ENCODE measurements around the gene RPLP2. TPM values are rescaled to one million over a fixed set of nuclear protein-coding genes. Genes with fewer than 3 reads are reported as not detected.
A peak's percentile ranks its signal among the peaks of the same experiment; 100 is the strongest.

Gene RPLP2
- total and polyA plus RNA-seq, 8 donors, result 360 to 5,956 (median 985) TPM

- peaks cover 75 to 96% (median 92%) of the 10 kb centered on the region in 4 donors for H3K4me1 ChIP-seq
- H3K27me3 ChIP-seq, result peaks cover 0 to 38% (median 28%) of the 10 kb centered on the region in 3 donors
- no peaks in the 10 kb centered on the region for H3K9me3 ChIP-seq
- 24 to 33% (median 29%) methylated on average over 9 of the region's 9 CpGs for WGBS, 5 donors
- intact Hi-C loops (cut with DNase I; ENCODE audit: low total_unique reads), result no loop called here
- TF ChIP-seq POLR2AphosphoS5 (IDR thresholded peaks at IDR 0.05) (peak in 1 of 3 donors; percentile 29), EP300 (IDR thresholded peaks at IDR 0.05) (no peak), CTCF (IDR thresholded peaks at IDR 0.05) (no peak), POLR2A (IDR thresholded peaks at IDR 0.05) (no peak)
- H3K27ac ChIP-seq, result peak overlapping the region; percentile 85 to 98 (median 91)
- peak overlapping the region; percentile 73 to 80 (median 76) for H3K4me3 ChIP-seq
- peaks cover 30 to 32% (median 31%) of the 10 kb centered on the region in 4 donors for H3K36me3 ChIP-seq
- DNase-seq, result peak in 1 of 2 donors; percentile 43
Observed at GRCh38 chr11:833849-834311, 24.1 kb downstream of the RPLP2 start.

GRCh38 chr11:834371-835316 lies 24.9 kb downstream of the RPLP2 start:
- H3K4me1 ChIP-seq, result peaks cover 68 to 96% (median 92%) of the 10 kb centered on the region in 4 donors
- intact Hi-C loops (cut with DNase I; ENCODE audit: low total_unique reads), result no loop called here
- TF ChIP-seq CTCF (IDR thresholded peaks at IDR 0.05), result no peak
- TF ChIP-seq EP300 (IDR thresholded peaks at IDR 0.05), result no peak
- peak; percentile 44 to 80 (median 78) for TF ChIP-seq POLR2AphosphoS5 (IDR thresholded peaks at IDR 0.05)
- peak in 1 of 4 donors; percentile 12 for TF ChIP-seq POLR2A (IDR thresholded peaks at IDR 0.05)
- peak; percentile 80 to 89 for DNase-seq
- peaks cover 0 to 31% (median 20%) of the 10 kb centered on the region in 3 donors for H3K27me3 ChIP-seq
- H3K36me3 ChIP-seq, result peaks cover 38 to 39% (median 38%) of the 10 kb centered on the region in 4 donors
- H3K9me3 ChIP-seq, result no peaks in the 10 kb centered on the region
- 16 to 35% (median 27%) methylated on average over 13 to 31 of the region's 31 CpGs for WGBS, 5 donors
- peak overlapping the region; percentile 73 to 80 (median 76) for H3K4me3 ChIP-seq
- peak overlapping the region; percentile 85 to 98 (median 91) for H3K27ac ChIP-seq

- no peak for TF ChIP-seq POLR2A (IDR thresholded peaks at IDR 0.05)
- TF ChIP-seq EP300 (IDR thresholded peaks at IDR 0.05), result no peak
- no peak for TF ChIP-seq CTCF (IDR thresholded peaks at IDR 0.05)
- no peak for TF ChIP-seq POLR2AphosphoS5 (IDR thresholded peaks at IDR 0.05)
- H3K4me3 ChIP-seq, result no peak overlapping the region
- H3K4me1 ChIP-seq, result peaks cover 64 to 96% (median 92%) of the 10 kb centered on the region in 4 donors
- peak overlapping the region in 4 of 5 donors; percentile 4 to 98 (median 91) for H3K27ac ChIP-seq
- H3K9me3 ChIP-seq, result no peaks in the 10 kb centered on the region
- no peak for DNase-seq
- peaks cover 41 to 55% (median 50%) of the 10 kb centered on the region in 4 donors for H3K36me3 ChIP-seq
- peaks cover 0 to 14% (median 4%) of the 10 kb centered on the region in 3 donors for H3K27me3 ChIP-seq
- whole genome bisulfite sequencing, 5 donors, result 85 to 89% (median 87%) methylated on average over 10 to 14 of the region's 14 CpGs
- intact Hi-C loops (cut with DNase I; ENCODE audit: low total_unique reads), result no loop called here
Observed at GRCh38 chr11:836274-836673, 26.5 kb downstream of the RPLP2 start.

- peaks cover 41 to 55% (median 50%) of the 10 kb centered on the region in 4 donors for H3K36me3 ChIP-seq
- no peaks in the 10 kb centered on the region for H3K9me3 ChIP-seq
- TF ChIP-seq CTCF (IDR thresholded peaks at IDR 0.05) (no peak), POLR2AphosphoS5 (IDR thresholded peaks at IDR 0.05) (no peak), EP300 (IDR thresholded peaks at IDR 0.05) (no peak), POLR2A (IDR thresholded peaks at IDR 0.05) (no peak)
- DNase-seq, result no peak
- peak overlapping the region in 3 of 5 donors; percentile 91 to 98 (median 91) for H3K27ac ChIP-seq
- no peak overlapping the region for H3K4me3 ChIP-seq
- peaks cover 63 to 96% (median 92%) of the 10 kb centered on the region in 4 donors for H3K4me1 ChIP-seq
- H3K27me3 ChIP-seq, result peaks cover 0 to 10% (median 0%) of the 10 kb centered on the region in 3 donors
- WGBS, 5 donors, result 79 to 89% (median 82%) methylated on average over 7 to 9 of the region's 9 CpGs; no CpG with 5 or more reads in 1 of the 5 donors
- intact Hi-C loops (cut with DNase I; ENCODE audit: low total_unique reads), result no loop called here
Observed at GRCh38 chr11:836700-837099, 26.9 kb downstream of the RPLP2 start.
